RWPE1 (cell line): ENCODE data around the gene TIE1.

Experiments
- CTCF ChIA-PET: fragments of 350-600 bp; sonication (Branson Sonifier 250); formaldehyde crosslinking; extraction: SDS; loops from one replicate; lab custom pipeline; 2021; lab: Yijun Ruan, JAX
- POLR2A ChIA-PET: fragments of 400-600 bp; formaldehyde crosslinking; extraction: SDS; loops from one replicate; lab custom pipeline; 2020; ENCODE audit warnings: antibody characterized with exemption; ENCODE audit not compliant: low non-redundant PET; lab: Yijun Ruan, JAX
- DNase-seq: peaks from one replicate; pipeline ENCODE4 v3.0.0; 2012; ENCODE audit warnings: low spot score
- H3K27ac ChIP-seq: fragments of 450-650 bp; 2 replicates; pipeline ENCODE4 v1.5.1; 2017
- CTCF ChIP-seq: fragments of 450-650 bp; conservative IDR thresholded peaks from 2 replicates; pipeline ENCODE4 v1.5.1; 2017; ENCODE audit warnings: low read depth, mild to moderate bottlenecking

The TIE1 gene

GRCh38 chr1:43273708-43274107 is 27.1 kb upstream of the TIE1 start:
- ChIA-PET POLR2A (no interaction called here), CTCF (no interaction called here)
- TF ChIP-seq CTCF: no peak

GRCh38 chr1:43274125-43274803 is 26.5 kb upstream of the TIE1 start:
- peak; percentile 34 for DNase-seq
- peak overlapping the region; percentile 57 for H3K27ac ChIP-seq
- no peak for TF ChIP-seq CTCF
- ChIA-PET POLR2A (no interaction called here), CTCF (no interaction called here)

More at GRCh38 chr1:43273708-43274107, 27.1 kb upstream of the TIE1 start:
- H3K27ac ChIP-seq: peak overlapping the region; percentile 57
- no peak for DNase-seq

- POLR2A ChIA-PET: interaction anchor here (0.6 kb wide), 1 partner anchor 535 kb away, joined by 5 read pairs; no protein-coding TSS in a partner anchor
- TF ChIP-seq CTCF: no peak
- CTCF ChIA-PET: no interaction called here
- no peak for DNase-seq
- peak overlapping the region; percentile 57 for H3K27ac ChIP-seq
Measured at GRCh38 chr1:43274804-43275180, 26.0 kb upstream of the TIE1 start.

- CTCF ChIA-PET: interaction anchor here (0.6 to 0.7 kb wide), 2 partner anchors 47 to 373 kb away, joined by 3 read pairs; no protein-coding TSS in a partner anchor
- H3K27ac ChIP-seq: no peak overlapping the region
- TF ChIP-seq CTCF: no peak
- DNase-seq: no peak
- POLR2A ChIA-PET: no interaction called here
Measured at GRCh38 chr1:43275826-43276620, 24.8 kb upstream of the TIE1 start.

- ChIA-PET POLR2A (no interaction called here), CTCF (no interaction called here)
- no peak for TF ChIP-seq CTCF
- no peak overlapping the region for H3K27ac ChIP-seq
- DNase-seq: no peak
Measured at GRCh38 chr1:43276673-43277072, 24.1 kb upstream of the TIE1 start.

GRCh38 chr1:43277116-43277876 is 23.5 kb upstream of the TIE1 start:
- ChIA-PET CTCF (no interaction called here), POLR2A (no interaction called here)
- no peak overlapping the region for H3K27ac ChIP-seq

More at GRCh38 chr1:43277116-43277876, 23.5 kb upstream of the TIE1 start:
- TF ChIP-seq CTCF: no peak
- no peak for DNase-seq
